Left cardiac atrium (tissue), 4 donors: ENCODE measurements around the gene SUGP1. TPM values are rescaled to one million over a fixed set of nuclear protein-coding genes. Genes with fewer than 3 reads are reported as not detected.

Experiments used
- ATAC-seq, 2 donors: fragments of 200-7000 bp; cut with Tn5 transposase; one replicate each; pipeline ENCODE4 v1.9.1; 2020; ENCODE audit warnings: mild to moderate bottlenecking in 2 of 2, moderate library complexity in 2 of 2
- DNase-seq: peaks from one replicate; pipeline ENCODE4 v3.0.0-alpha.2; 2020
- intact Hi-C, 2 donors: fragments of 100-400 bp; cut with DNase I; formaldehyde crosslinking; loops; one replicate each; pipeline versions ENCODE4 v1.14.1 to v1.15.1; 2022 to 2023
- total RNA-seq, 2 donors: library from RNA; stranded (reverse); fragmentation: NEBNext Ultra II Directional; extraction: Animal tissue kit (Norgen Biotek cat#: 25700); gene quantifications; one replicate each; pipeline ENCODE4 v1.2.1, GENCODE V29; 2021
- donor health status: DM: no; HTN: yes; CAD: no.
- donor health status: DM: no; HTN: yes; CAD: no; lungs with severe emphysema.
- donor health status: DM: yes; HTN: yes; CAD: no.
- donor health status: Dilated cardiomyopathy.

The SUGP1 gene
- total RNA-seq, 2 donors from 2014 or later, result 33.5 to 40.5 TPM

DNA sequence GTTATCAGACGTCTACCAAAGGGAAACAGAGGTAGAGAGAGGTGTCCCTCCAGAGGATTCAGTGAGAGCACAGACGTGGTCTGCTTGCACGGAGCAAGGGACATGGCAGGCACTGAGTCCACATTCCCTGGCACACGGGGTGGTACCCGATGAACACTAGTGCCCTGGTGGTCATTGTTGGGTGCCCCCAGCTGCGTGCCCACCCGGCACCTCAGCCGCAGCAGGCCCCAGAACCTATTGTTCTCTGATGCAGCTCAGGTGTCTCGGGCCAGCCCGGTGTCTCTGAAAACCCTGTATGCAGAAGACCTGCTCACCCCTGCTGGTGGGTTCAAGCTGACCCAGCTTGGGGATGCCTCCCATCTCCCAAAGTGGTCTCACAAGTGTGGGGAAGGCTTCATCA, 11.9 kb downstream of the SUGP1 start:
- DNase-seq, result no peak
- intact Hi-C loops, result no loop called here
- no peak for ATAC-seq

DNA sequence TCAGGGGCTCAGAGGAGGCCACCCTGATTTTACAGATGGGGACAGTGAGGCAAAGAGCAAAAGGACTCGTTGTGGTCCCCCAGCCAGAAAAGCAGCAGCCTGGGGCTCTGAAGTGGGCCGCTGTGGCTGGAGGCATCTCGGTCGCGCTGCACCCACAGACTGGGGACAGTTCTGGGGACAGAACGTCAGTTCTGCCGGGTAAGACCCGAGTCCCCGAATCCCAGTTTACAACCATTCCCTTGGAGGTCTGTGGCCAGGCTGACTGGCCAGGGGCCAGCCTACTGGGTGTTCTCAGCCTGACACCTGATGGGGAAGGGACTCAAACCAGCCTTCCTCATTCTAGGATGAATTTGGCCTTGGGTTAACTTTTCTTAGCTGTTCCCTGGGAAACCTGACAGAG, 14.1 kb downstream of the SUGP1 start:
- intact Hi-C loops, result no loop called here
- ATAC-seq (no peak), DNase-seq (no peak)

DNA sequence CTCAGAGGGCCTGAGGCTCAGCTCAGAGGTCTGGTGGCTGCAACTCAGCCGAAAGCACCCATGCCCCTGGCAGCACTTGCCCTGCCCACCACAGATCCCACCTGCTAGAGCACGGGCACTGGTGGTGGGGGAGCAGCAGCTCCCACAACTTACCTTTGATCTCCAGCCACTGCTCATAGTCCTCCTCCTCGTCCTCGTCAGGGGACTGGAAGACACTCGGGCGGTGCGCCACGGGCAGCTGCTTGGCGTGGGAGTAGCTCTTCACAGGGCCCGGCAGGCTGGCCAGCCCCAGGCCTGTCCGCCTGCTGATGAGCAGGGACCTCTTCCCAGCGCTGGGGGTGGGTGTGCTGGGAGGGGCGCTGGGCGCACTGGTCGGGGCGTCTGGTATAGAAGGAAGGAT, 14.6 kb downstream of the SUGP1 start:
- DNase-seq (no peak), ATAC-seq (no peak)
- intact Hi-C loops, result no loop called here

DNA sequence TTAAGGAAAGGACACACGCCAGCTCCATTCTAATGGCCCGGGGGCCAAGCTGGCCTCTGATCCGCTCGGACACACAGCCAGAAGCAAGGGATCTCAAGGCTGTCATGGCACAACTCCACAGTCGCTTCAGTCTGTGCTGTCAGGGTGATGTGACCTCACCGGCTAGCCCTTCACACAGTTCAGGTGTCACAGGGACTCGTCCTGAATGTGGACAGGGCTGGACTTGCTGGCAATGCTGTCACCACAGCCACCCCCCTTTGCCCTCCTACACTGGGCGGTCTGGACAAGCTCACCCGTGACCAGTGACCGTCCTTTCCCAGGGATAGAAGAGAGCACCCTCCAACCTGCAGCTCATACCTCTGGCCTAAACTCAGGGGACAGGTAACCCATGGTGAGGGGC, 15.2 kb downstream of the SUGP1 start:
- ATAC-seq, result peak in 1 of 2 donors; percentile 38
- intact Hi-C loops, result no loop called here
- DNase-seq, result no peak

DNA sequence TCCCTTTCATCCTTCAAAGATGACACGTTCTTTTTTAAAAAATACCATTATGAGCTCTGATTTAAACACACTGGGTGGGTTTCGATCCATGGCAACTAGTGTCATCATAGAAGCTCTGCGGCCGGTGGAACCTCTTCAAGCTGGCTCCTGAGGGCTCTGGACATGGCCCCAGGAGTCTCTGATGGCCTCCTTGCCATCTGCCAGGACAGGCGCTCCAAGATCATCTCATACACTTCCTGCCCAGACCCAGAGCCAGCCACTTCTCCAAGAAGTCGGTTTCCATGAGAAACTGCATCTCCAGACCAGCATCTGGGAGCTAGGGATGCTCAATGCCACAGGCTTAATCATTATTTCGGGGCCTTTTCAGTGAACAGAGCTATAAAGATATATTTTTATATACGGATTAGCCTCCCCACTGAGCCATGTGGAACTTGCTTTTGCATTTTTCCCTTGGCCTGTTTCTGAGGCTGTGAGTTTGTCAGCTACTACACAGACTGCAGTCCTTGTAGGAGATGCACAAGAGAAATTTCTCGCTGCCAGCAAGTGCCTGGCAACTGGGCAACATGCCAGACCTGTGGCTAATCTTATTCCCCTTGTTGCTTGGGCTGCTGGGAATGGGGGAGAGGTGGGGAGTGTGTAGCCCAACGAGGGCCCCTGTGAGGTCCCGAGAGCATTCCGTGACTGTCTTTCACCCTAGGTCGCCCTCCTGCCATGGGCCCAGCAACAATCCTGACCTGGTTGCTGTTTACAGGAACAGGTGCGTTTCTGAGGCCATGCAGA, 15.9 kb downstream of the SUGP1 start:
- ATAC-seq, result no peak
- peak; percentile 37 for DNase-seq

DNA sequence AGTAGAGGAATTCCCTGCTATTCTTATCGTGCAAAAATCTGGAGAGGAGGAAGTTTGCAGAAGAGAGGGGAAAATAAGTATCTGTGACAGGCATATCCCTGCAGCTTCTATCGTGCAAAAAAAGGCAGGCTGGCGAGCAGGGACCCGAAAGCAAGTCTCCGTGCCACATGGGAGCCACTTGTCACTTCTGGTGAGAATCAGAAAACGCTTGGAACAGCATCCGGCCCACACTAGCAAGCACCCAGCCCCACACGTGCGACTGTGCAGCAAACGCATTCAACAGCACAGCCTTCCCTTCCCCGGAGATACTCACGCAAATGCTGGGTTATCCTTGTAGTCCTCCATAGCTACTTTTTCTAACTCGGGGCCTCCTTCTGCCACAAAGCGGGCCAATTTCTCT, 16.9 kb downstream of the SUGP1 start:
- no peak for ATAC-seq
- intact Hi-C loops, result no loop called here
- no peak for DNase-seq

More for the DNA sequence above, 15.9 kb downstream of the SUGP1 start:
- intact Hi-C loops, result no loop called here

DNA sequence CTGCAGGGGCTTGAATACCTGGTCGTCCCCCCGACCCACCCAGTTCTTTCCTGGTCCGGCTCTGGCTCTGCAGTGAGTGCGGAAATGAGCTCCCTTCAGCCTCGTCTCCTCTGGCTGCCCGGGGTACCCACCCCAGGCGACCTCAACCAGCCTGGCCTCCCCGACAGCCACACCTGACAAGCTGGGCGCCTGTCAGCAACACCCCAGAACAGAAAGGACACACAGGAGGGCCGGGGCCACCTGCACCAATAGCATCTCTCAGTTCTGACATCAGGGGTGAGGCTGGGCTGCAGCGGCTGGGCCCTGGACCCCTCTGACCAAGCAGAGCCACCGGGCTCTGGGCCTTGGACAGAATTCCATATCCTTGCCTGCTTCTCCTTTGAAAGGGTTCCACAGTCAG, 19.7 kb downstream of the SUGP1 start:
- intact Hi-C loops, result no loop called here
- ATAC-seq (no peak), DNase-seq (no peak)

DNA sequence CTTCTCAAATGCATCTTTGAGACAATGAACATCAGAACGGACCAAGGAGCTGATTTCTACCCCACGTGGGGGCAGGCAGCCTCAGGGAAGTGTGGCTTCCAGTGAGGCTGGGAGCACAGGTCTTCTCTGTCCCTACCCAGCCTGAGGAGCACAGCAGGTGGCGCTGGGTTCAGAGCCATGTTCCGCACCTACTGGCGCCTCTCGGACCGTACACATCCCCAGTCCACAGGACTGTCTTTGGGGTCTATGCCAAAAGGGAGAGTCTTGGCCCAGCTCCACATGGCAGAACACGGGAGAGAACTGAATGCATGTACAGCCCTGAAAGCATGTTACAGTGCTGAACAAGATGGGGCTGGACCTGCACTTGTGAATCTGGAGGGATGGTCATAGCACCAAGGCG, 22.6 kb downstream of the SUGP1 start:
- intact Hi-C loops, result no loop called here
- ATAC-seq, result peak; percentile 27 to 30

DNA sequence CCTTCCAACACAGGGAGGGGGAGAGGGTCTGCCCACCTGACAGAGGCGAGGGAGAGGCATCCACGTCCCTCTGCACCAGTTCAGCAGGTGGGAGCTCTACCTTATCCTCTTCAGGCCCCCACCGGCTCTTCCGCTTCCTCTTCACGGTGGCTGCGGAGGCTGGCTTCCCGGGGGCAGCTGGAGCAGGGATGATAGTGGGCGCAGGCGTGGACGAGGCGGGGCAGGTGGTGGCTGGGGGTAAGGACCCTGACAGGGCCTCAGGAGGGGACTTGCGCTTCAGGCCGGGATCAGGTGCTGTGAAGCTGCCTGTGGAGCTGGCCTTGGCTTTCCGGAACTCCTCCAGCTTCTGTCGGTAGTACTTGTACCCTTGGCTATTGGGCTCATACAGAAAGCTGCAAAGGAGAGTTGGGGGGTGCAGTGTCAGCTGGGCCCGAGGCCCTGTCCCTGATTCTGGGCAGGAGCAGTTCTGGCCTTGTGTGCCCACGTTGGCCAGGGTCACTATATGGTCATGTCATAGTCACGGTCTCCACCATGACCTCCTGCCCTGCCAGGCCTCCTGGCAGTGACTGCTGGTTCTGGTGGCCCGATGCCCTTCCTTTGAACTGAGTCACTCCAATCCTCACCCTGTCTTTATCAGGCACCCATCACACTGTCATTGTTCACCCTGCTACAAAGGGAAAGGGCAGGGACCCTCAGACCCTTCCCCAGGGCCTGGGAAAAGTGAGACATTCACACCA, 23.2 kb downstream of the SUGP1 start:
- ATAC-seq (peak in 1 of 2 donors; percentile 16), DNase-seq (no peak)
- intact Hi-C loops, result no loop called here

More for the DNA sequence above, 22.6 kb downstream of the SUGP1 start:
- no peak for DNase-seq

DNA sequence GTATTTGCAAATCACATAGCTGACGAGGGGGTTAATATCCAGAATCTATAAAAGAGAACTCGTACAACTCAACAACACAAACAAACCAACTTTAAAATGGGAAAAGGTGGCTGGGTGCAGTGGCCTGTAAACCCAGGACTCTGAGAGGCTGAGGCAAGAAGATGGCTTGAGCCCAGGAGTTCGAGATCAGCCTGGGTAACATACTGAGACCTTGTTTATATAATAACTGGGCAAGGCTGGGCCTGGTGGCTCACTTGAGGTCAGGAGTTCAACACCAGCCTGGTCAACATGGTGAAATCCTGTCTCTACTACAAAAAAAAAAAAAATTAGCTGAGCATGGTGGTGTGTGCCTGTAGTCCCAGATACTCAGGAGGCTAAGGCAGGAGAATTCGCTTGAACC, 25.4 kb downstream of the SUGP1 start:
- no peak for ATAC-seq
- intact Hi-C loops, result no loop called here
- no peak for DNase-seq

DNA sequence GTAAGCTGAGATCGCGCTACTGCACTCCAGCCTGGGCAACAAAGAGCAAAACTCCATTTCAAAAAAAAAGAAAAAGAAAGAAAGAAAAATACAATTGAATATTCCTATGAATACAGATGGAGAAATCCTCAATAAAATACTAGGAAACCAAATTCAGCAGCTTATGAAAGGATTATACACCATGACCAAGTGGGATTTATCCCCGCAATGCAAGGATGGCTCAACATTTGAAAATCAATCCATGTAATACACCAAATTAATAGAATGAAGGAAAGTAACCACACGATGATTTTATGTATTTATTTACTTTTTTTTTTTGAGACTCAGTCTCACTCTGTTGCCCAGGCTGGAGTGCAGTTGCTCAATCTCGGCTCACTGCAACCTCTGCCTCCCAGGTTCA, 27.7 kb downstream of the SUGP1 start:
- DNase-seq, result no peak
- no peak for ATAC-seq
- intact Hi-C loops, result no loop called here

DNA sequence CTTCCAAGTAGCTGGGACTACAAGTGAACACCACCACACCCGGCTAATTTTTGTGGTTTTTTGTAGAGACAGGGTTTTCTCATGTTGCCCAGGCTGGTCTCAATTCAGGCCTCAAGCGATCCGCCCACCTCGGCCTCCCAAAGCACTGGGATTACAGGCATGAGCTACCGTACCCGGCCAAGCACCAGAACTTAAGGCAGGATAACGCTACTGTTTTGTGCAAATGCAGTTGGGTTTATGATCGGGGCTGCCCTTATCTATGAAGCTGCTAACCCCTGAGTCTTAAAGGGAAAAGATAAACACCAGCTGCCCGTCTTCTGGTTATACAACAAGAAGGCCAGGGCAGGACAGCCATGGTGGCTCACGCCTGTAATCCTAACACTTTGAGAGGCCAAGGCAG, 34.6 kb downstream of the SUGP1 start:
- intact Hi-C loops, result no loop called here
- no peak for DNase-seq
- ATAC-seq, result no peak

DNA sequence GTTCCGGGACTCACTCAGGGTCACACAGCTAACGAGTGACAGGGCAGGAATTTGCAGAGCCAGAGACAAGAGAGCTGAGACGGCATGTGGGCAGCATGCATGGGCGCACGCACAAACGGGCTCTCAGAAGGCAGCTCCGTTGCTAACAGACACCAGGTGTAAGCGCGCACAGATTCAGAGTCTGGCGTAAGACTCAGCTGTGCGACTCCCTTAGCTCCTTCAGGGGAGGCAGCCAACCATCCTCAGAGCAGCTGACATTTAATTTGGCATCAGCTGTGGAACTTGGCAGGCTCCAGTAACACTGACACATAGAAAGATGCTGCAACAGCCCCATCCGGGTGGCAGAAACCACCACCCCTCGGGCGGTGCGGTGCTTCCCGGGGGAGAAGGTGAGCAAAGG, 39.7 kb downstream of the SUGP1 start:
- DNase-seq, result no peak
- ATAC-seq, result peak in 1 of 2 donors; percentile 41

DNA sequence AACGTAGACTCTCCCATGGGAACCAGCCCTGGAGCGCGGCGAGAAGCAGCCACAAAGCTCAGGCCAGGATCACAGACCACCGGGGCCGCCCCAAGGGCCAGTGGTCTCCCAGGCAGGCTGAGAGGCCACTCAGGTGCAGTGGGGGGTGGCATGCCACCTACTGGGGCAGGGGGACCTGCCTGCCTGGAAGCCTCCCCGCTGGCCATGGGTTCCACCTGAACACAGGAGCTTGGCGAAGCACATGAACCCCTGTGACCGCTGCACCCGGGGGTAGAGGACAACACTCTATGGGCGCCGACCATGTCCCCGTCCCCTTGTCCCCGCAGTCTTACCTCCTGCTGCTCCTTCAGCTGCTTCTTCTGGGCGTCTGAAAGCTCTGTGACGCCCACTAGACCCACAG, 40.5 kb downstream of the SUGP1 start:
- intact Hi-C loops, result no loop called here
- no peak for ATAC-seq
- DNase-seq, result no peak

More for the DNA sequence above, 39.7 kb downstream of the SUGP1 start:
- intact Hi-C loops, result no loop called here

DNA sequence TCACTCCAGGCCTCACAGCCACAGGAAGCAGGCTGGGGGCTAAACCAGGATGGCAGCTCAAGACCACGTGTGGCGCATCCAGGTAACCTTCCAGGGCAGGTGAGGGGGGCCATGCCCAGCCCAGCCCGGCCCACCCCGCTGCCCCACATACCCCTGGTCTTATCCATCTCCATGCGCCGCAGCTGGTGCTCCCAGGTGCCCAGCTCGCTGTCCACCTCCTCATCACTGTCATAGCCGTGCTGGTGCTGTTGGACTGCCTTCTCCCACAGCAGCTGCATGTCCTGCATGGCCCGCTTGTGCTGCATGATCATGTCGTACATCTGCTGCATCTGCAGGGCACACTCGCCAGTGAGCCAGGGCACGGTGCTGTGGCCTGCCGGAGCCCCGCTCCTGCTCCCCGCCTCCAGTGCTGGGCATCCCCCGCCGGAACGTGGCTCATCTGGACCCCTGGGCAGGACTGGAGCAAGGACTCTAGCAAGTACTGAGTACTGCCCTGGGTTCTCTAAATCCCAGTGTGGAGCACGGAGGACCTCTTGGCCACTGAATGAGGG, 41.2 kb downstream of the SUGP1 start:
- no peak for ATAC-seq
- intact Hi-C loops, result no loop called here

DNA sequence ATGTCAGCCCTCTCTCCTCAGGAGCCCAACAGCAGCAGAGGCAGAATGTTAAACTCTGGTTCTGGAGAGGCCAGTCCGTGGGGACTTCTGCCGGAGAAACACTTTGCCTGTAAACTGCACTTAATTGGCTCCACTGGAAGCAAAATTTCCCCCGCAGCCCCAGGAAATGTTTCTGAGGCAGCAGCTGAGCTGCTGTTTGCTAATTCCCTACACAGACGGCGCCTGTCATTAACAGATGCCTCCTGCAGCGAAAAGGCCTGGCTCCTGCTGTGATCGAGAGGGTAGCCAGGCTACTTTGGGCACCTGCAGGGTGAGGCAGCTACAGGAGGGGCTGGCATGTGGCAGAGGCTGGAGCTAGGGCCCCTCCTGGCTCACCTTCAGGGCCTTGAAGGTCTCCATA, 42.0 kb downstream of the SUGP1 start:
- intact Hi-C loops, result no loop called here
- DNase-seq (no peak), ATAC-seq (no peak)

More for the DNA sequence above, 41.2 kb downstream of the SUGP1 start:
- no peak for DNase-seq

DNA sequence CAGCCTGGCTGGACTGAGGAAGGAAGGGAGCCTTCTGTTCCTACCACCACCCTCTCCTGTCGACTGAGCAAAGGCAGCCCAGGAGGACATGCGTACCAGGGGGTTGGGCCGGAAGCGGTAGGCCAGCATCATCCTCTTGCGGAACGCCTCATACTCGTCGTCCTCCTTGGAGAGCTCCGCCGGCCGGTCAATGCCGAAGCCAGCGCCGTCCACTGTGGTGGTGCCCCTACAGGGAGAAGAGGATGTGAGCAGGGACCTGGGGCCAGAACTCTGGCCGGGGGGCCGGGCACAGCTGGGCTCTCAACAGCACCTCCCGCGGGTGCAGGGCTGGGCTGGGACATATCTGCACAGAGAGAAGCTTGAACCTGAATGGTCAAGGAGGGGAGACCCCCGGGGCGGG, 43.5 kb downstream of the SUGP1 start:
- intact Hi-C loops, result no loop called here
- DNase-seq (no peak), ATAC-seq (no peak)

DNA sequence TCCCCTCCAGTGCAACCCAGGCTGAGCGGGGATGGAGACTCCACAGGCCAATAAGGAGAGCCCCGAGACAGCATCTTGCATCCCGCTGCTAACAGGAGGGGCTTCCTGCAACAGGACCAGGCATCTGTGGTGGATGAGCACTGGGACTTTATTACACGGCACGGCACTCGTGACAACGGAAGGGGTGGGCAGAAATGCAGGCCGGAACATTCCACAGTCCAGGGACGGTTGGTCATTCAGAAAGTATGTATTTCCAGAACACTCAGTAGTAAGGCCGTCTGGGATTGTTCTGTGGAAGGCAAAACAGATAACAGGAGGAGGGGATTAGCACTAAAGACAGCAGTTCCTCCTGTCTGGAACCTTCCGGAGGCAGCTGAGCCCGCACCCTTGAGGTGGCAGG, 43.9 kb downstream of the SUGP1 start:
- intact Hi-C loops, result no loop called here
- DNase-seq, result no peak
- no peak for ATAC-seq

DNA sequence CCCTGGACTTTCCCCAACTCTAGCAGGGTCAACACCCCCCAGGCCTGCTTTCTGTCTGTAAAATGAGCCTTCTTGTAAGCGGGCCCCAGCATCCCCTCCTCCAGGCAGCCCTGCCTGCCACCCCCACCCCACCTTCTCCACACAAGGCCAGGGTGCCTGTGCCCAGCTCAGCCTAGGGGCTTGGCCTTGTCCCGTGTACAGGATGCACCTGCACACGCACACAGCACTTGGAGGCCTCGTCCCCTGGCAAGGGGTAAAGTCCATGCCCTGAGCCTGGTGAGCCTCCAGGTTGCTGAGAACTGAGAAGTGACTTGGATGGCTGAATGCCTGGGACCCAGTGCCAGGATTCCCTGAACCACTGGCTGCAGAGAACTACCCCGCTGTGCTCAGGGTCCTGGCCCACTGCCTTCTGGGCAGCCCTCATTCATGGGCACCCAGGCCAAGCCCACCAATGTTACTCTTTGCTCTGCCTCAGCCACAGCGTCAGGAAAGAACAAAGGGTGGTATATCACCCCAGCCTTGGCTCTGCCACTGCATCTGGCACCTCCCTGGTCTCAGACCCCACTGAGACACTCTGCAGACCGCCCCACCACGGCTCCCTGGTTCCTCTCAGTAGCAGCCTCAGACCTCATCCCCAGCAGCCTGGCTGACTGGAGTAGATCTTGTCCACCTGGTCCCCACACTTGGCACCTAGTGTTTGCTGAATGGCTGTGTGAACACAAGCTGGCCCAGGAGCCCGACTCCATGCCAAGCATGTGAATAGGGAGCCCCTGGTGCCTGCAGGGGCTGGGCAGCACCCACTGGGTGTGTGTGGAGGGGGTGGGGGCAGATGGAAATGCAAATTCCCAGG, 45.4 kb downstream of the SUGP1 start:
- intact Hi-C loops, result no loop called here
- DNase-seq, result no peak
- no peak for ATAC-seq

DNA sequence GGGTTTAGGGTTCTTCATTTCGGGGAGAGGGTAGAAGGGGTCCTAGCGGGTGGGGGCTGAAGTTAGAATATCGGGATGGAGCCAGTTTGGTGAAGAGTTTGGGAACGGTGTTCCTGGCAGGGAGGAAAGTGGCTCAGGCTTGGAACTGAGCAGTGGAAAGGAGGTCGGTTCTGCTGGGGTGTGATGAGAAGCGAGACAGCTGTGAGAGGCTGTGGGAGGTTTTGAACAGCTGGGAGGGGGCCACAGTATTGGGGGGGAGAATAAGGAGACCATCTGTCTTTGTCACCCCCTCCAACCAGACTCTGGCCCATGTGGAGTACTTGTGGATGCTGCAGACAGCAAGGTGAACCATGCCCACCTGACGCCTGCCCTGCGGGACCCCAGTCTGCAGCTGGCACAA, 46.2 kb downstream of the SUGP1 start:
- DNase-seq (no peak), ATAC-seq (no peak)
- intact Hi-C loops, result no loop called here
